ELR (cell line): ENCODE measurements around the gene SPSB4.

Experiments used
- DNase-seq: peaks from one replicate; pipeline ENCODE4 v3.0.0-alpha.2; 2015; ENCODE audit warnings: low read depth

The SPSB4 gene

DNA sequence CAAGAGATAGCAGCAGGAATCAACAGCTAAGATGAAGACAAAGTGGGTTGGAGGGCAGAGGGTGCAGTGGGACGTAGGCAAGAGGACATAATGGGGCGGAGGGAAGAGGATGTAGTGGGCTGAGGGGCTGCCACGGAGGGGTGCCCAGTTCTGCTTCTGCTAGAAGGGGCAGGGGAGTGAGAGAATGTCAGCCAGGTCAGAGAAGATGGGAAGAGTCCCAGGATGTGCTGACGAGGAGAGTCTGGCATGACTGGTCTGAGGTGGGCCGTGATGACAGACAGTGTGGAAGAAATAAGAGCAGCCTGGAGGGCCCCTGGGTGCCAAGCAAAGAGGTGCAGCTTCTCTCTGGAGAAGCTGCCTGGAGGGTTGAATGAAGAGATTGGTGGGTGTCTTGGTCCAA lies 4.0 kb downstream of the SPSB4 start:
- DNase-seq: no peak

- DNase-seq: no peak
These were observed 4.6 kb downstream of the SPSB4 start for GRCh38 chr3:141055536-141056445.

GRCh38 chr3:141056751-141057171 lies 5.6 kb downstream of the SPSB4 start:
- DNase-seq: no peak

- no peak for DNase-seq
These were observed 6.3 kb downstream of the SPSB4 start for GRCh38 chr3:141057436-141057835.

GRCh38 chr3:141057946-141058800 lies 7.0 kb downstream of the SPSB4 start:
- DNase-seq: no peak

GRCh38 chr3:141058996-141059395 lies 7.8 kb downstream of the SPSB4 start:
- DNase-seq: no peak

DNA sequence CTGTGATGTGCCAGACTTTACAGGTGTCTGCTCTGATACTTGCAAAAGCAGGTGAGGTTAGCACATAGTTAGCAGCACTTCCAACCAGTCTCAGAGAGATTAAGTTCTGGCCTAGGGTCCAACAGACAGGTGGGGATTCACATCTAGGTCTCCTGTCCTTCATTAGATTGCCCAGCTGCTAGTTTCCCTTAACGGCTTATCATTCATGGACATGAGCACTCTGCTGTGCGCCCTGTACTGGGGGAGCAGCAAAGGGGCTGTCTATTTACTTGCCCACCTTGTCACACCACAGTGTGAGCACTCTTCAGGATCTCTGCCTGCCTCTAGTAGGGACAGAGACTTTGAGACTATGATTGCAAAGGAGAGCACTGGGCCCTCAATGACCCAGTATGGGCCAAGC lies 8.7 kb downstream of the SPSB4 start:
- no peak for DNase-seq

- DNase-seq: no peak
These were observed 9.2 kb downstream of the SPSB4 start for GRCh38 chr3:141060327-141060726.

- DNase-seq: no peak
These were observed 12.7 kb downstream of the SPSB4 start for GRCh38 chr3:141063831-141064230.

GRCh38 chr3:141064255-141064926 lies 13.2 kb downstream of the SPSB4 start:
- no peak for DNase-seq

DNA sequence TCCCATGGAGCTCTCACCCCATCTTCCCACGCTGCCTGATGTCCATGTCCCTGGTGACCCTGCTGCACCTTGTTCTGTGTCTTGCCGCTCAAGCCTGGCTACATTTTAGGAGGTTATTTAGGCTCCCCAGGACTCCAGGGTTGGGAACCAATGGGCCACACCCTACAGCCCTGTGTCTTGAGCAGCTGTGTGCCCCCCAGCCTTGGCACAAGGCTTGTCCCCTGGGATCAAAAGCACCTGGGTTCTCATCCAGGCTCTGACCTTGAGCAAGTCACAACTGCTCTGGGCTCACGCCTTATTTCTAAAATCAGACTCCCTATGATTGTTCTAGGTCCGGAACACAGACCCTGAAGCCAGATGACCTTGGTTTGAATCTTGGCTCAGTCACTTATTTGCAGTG lies 14.1 kb downstream of the SPSB4 start:
- no peak for DNase-seq

DNA sequence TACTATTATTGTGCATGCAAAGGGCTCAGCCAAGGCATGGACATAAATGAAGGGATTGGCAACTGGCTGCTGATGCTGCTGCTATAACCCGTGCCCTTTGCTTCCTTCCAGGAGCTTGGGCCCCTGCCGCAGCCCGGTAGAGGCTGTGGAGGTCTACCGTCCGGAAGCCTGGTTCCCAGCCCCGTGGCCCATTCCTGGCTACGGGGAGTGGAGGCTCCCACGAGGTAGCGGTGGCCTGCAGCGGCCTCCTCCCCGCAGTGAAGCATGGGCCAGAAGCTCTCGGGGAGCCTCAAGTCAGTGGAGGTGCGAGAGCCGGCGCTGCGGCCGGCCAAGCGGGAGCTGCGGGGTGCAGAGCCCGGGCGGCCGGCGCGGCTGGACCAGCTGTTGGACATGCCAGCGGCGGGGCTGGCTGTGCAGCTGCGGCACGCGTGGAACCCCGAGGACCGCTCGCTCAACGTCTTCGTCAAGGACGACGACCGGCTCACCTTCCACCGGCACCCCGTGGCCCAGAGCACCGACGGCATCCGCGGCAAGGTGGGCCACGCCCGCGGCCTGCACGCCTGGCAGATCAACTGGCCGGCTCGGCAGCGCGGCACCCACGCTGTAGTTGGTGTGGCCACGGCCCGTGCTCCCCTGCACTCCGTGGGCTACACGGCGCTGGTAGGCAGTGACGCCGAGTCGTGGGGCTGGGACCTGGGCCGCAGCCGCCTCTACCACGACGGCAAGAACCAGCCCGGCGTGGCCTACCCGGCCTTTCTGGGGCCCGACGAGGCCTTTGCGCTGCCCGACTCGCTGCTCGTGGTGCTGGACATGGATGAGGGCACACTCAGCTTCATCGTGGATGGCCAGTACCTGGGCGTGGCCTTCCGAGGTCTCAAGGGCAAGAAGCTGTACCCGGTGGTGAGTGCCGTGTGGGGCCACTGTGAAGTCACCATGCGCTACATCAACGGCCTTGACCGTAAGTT lies 15.0 kb downstream of the SPSB4 start:
- no peak for DNase-seq

DNA sequence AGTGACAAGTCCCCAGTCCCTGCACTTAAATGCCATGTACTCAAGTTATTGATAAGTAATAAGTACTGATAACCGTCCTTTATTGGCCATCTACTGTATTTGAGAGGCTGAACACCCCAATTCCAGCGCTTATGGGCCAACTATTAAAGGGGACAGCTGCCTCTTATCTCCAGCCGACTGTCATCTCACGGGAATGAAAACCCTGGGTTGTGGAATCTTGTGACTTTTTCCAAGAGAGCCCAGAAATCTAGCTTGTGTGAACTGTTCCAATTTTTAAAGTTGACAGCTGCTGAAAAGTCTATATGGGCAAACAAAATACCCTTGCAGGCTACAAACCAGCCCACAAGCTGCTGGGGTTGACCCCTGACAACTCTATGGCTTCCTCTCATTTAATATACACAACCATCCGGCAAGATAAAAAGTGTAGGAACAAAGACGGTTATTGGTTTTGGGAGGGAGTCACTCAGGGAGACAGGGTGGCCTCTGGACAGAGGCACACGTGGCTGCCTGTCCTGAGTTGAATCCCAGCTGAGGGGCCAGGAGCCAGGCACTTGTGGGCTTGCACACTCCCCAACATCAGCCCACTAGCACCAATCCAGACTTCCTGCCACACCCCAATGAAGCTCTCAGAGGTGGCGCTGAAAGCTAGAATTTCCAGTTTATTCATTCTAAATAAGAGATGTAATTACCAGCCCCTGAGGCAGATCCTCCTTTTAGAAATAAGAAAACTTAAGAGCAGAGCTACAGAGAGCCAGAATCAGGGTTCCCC lies 16.2 kb downstream of the SPSB4 start:
- DNase-seq: no peak

GRCh38 chr3:141070229-141070628 lies 19.1 kb downstream of the SPSB4 start:
- no peak for DNase-seq

DNA sequence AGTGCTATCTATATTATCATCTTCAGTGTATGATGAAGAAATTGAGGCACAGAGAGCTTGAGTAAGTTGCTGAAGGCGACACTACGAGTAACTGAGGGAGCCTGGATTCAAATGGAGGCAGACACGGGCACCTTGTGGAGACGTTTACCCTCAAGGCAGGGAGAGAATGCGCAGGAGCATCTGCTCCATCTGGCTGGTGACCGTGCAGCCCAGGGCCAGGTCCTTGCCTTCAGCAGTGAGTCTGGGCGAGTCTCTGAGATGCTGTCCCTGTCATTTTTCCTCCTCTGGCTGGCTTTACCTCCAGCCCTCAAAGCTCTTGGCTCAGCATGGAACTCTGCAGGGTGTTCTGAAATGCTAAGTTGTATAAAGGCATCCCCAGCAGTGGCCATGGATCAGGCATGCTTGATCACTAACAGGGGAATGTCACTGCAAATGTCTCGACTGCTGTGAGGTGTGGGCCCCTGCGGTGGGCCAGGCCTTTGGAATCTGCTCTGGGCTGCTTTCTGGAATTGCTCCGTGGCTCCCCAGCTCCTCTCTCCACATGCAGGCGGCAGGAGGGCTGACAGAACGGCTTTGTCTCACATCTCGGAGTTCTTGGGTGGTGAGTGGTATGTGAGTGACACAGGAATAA lies 19.7 kb downstream of the SPSB4 start:
- no peak for DNase-seq

GRCh38 chr3:141071681-141072260 lies 20.6 kb downstream of the SPSB4 start:
- DNase-seq: no peak

DNA sequence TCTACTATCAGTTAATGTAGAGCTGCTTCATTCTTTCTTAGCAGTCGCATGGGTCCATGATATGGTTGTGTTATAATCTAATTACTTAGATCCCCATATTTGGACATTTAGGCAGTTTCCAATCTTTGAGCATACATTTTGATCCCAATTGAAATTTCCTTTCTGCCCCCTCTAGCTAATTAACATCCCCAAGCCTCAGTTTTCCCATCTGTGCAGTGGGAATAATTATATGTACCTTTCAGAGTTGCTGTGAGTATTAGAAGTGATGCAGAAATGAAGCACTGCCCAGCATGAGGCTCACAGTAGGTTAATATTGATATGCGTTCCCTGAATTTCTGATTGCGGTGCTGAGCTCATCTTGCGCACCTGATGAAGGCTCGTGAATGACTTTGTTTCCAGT lies 21.8 kb downstream of the SPSB4 start:
- no peak for DNase-seq

- DNase-seq: no peak
These were observed 22.4 kb downstream of the SPSB4 start for GRCh38 chr3:141073580-141073979.

- DNase-seq: no peak
These were observed 23.4 kb downstream of the SPSB4 start for GRCh38 chr3:141074529-141074928.
